ENCODE results near the gene FGF16. TPM values are rescaled to one million over a fixed set of nuclear protein-coding genes. Genes with fewer than 3 reads are reported as not detected.
"Not testable (repeated sequence)": the region's sequence is repeated elsewhere in the genome, so short reads cannot be mapped to it uniquely, and the experiment has no call there.

The FGF16 gene
- total RNA-seq (not detected), polyA plus RNA-seq (ENCODE audit: insufficient read length in 6 of 6) (under 1 TPM; 0.16 to 0.80 (median 0.33) TPM)
- long read RNA-seq, donor 1 = 0 reads
- long read RNA-seq, donor 2, partial matches to known transcripts = 0 of 1 reads
- long read RNA-seq, donor 2, other reads (novel, unspliced or antisense) = 0 of 1 reads
- long read RNA-seq, donor 3, partial matches to known transcripts = 0 of 1 reads
- long read RNA-seq, donor 3, other reads (novel, unspliced or antisense) = 0 of 1 reads
- long read RNA-seq, donor 4 = 0 reads
- long read RNA-seq, donor 5 = 0 reads
- long read RNA-seq, donor 6, partial matches to known transcripts = 0 of 1 reads
- long read RNA-seq, donor 6, other reads (novel, unspliced or antisense) = 0 of 1 reads
- long read RNA-seq, donor 7 = 0 reads
- long read RNA-seq, donor 8, partial matches to known transcripts = 694 of 694 reads
- long read RNA-seq, donor 8, other reads (novel, unspliced or antisense) = 0 of 694 reads
- long read RNA-seq, donor 9 = 0 reads
- long read RNA-seq, donor 10 = 0 reads
- long read RNA-seq, donor 11, partial matches to known transcripts = 0 of 1 reads
- long read RNA-seq, donor 11, other reads (novel, unspliced or antisense) = 0 of 1 reads
- long read RNA-seq, donor 12 = 0 reads

GRCh38 chrX:77446908-77447652 lies at the start of gene FGF16:
FGF16 (plus strand) TSS chrX:77447389; CDS start chrX:77447675, 286 bp downstream.
- peak; percentile 20 for ATAC-seq
- TF ChIP-seq CTCF (IDR thresholded peaks at IDR 0.05) = no peak
- Histone ChIP-seq H3K27ac (no peak within 1 kb of the TSS), H3K9me3 (no peaks in the 10 kb centered on the region), H3K36me3 (no peaks in the 10 kb centered on the region), H3K4me3 (peak within 1 kb of the TSS; percentile 8 to 15), H3K27me3 (peaks cover 5 to 28% of the 10 kb centered on the region in 2 donors), H3K4me1 (peaks cover 0 to 7% of the 10 kb centered on the region in 2 donors)
- intact Hi-C loops (cut with DNase I) = no loop called here
- peak in 1 of 4 donors; percentile 40 for DNase-seq

GRCh38 chrX:77398330-77398954 lies 48.7 kb upstream of the FGF16 start:
- DNase-seq = no peak
- Histone ChIP-seq H3K9me3 (no peaks in the 10 kb centered on the region), H3K27ac (no peak overlapping the region), H3K27me3 (no peaks in the 10 kb centered on the region), H3K36me3 (no peaks in the 10 kb centered on the region), H3K4me3 (no peak overlapping the region), H3K4me1 (no peaks in the 10 kb centered on the region)
- intact Hi-C loops (cut with DNase I) = no loop called here
- no peak for TF ChIP-seq CTCF (IDR thresholded peaks at IDR 0.05)
- no peak for ATAC-seq

GRCh38 chrX:77404419-77404818 lies 42.8 kb upstream of the FGF16 start:
- no peak for TF ChIP-seq CTCF (IDR thresholded peaks at IDR 0.05)
- H3K4me1 ChIP-seq = no peaks in the 10 kb centered on the region
- no peaks in the 10 kb centered on the region for H3K36me3 ChIP-seq
- ATAC-seq (no peak), DNase-seq (peak in 1 of 4 donors; percentile 24)
- H3K9me3 ChIP-seq = no peaks in the 10 kb centered on the region
- H3K27ac ChIP-seq = no peak overlapping the region
- H3K27me3 ChIP-seq = no peaks in the 10 kb centered on the region
- intact Hi-C loops (cut with DNase I) = no loop called here
- H3K4me3 ChIP-seq = no peak overlapping the region

- DNase-seq; intact Hi-C loops (cut with DNase I): not testable (repeated sequence)
These were observed 39.4 kb upstream of the FGF16 start for GRCh38 chrX:77407821-77408220.

GRCh38 chrX:77412631-77413030 lies 34.6 kb upstream of the FGF16 start:
- Histone ChIP-seq H3K27me3 (no peaks in the 10 kb centered on the region), H3K9me3 (no peaks in the 10 kb centered on the region), H3K27ac (no peak overlapping the region), H3K4me1 (no peaks in the 10 kb centered on the region), H3K4me3 (no peak overlapping the region), H3K36me3 (no peaks in the 10 kb centered on the region)
- intact Hi-C loops (cut with DNase I) = no loop called here
- no peak for ATAC-seq
- DNase-seq = no peak
- TF ChIP-seq CTCF (IDR thresholded peaks at IDR 0.05) = no peak

More at GRCh38 chrX:77407821-77408220, 39.4 kb upstream of the FGF16 start:
- not testable (repeated sequence) for H3K4me3 ChIP-seq, H3K4me1 ChIP-seq, ATAC-seq, H3K36me3 ChIP-seq, H3K9me3 ChIP-seq, H3K27me3 ChIP-seq, H3K27ac ChIP-seq

All from left lung (tissue), 14 donors.